ENCODE data around the gene FZD4.

DNA sequence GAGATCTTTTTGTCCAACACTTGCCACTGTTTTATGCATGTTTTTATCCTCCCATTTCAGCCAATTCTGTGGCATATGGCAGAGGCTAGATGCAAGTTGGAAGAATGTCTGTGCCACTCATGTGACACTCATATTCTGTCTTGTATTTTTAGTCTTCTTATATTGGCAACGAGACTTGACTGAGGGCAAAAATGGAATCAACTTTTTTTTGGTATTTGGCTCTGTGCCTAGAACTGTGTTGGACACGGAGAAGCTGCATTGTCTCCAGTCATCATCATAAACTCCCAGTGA, 1.7 kb upstream of the FZD4 start:
- no peak for TF ChIP-seq GATA3 (IDR thresholded peaks at IDR 0.05; ENCODE audit: low read depth, low read length)
- TF ChIP-seq GATA2 (IDR thresholded peaks at IDR 0.05; ENCODE audit: low read depth, low read length): no peak
